Left lung (tissue), 10 donors: ENCODE data around the gene ZNF516. TPM values are rescaled to one million over a fixed set of nuclear protein-coding genes. Genes with fewer than 3 reads are reported as not detected.

Source experiments
- ATAC-seq: fragments of 200-7000 bp; cut with Tn5 transposase; one replicate; pipeline ENCODE4 v1.9.1; 2020; ENCODE audit warnings: moderate library complexity
- DNase-seq, 4 donors: peaks; one replicate each; pipeline ENCODE4 v3.0.0-alpha.2; 2013 to 2020
- H3K27ac ChIP-seq, 2 donors: fragments of 200-600 bp; sonication (generic) in 1 of 2; one replicate each; pipeline versions ENCODE4 v1.5.0 to v1.8.0; 2020 to 2021
- H3K27me3 ChIP-seq, 2 donors: fragments of 200-600 bp; sonication (generic) in 1 of 2; one replicate each; pipeline versions ENCODE4 v1.5.0 to v1.8.0; 2020 to 2021
- H3K36me3 ChIP-seq, 2 donors: fragments of 200-600 bp; sonication (generic) in 1 of 2; one replicate each; pipeline versions ENCODE4 v1.5.0 to v1.8.0; 2020 to 2021
- H3K4me1 ChIP-seq, 2 donors: fragments of 200-600 bp; one replicate each; pipeline ENCODE4 v1.8.0; 2021
- H3K4me3 ChIP-seq, 2 donors: fragments of 200-600 bp; sonication (generic) in 1 of 2; one replicate each; pipeline versions ENCODE4 v1.5.0 to v1.8.0; 2020 to 2021; ENCODE audit warnings: mild to moderate bottlenecking in 1 of 2
- H3K9me3 ChIP-seq, 2 donors: fragments of 200-600 bp; sonication (generic) in 1 of 2; one replicate each; pipeline versions ENCODE4 v1.5.0 to v1.8.0; 2020 to 2021
- CTCF ChIP-seq, 2 donors: fragments of 200-600 bp; sonication (generic) in 1 of 2; IDR thresholded peaks; one replicate each; pipeline versions ENCODE4 v1.5.0 to v1.8.0; 2021; ENCODE audit warnings: antibody characterized with exemption in 2 of 2
- intact Hi-C, 2 donors: fragments of 100-400 bp; cut with DNase I; formaldehyde crosslinking; loops; one replicate each; pipeline versions ENCODE4 v1.11.2 to v1.14.2; 2022
- polyA plus RNA-seq, 6 donors: library from polyadenylated mRNA; unstranded; fragments of 120-200 nt; gene quantifications; one replicate each; pipeline ENCODE4 v1.2.1, GENCODE V29; 2013; ENCODE audit not compliant: insufficient read length in 6 of 6
- total RNA-seq, 2 donors: library from RNA; stranded (reverse); fragmentation: NEBNext Ultra II Directional; extraction: Animal tissue kit (Norgen Biotek cat#: 25700); gene quantifications; one replicate each; pipeline ENCODE4 v1.2.1, GENCODE V29; 2021
- donor health status: DM: no; HTN: yes; CAD: no.
- donor health status: DM: no; HTN: no; CAD: no.

The ZNF516 gene
- total and polyA plus RNA-seq, 8 donors = 33.9 to 51.2 (median 46.8) TPM

- Histone ChIP-seq H3K27ac (no peak overlapping the region), H3K9me3 (no peaks in the 10 kb centered on the region), H3K4me3 (no peak overlapping the region), H3K4me1 (peaks cover 0 to 10% of the 10 kb centered on the region in 2 donors), H3K36me3 (no peaks in the 10 kb centered on the region), H3K27me3 (peaks cover 0 to 9% of the 10 kb centered on the region in 2 donors)
- peak; percentile 81 to 85 for TF ChIP-seq CTCF (IDR thresholded peaks at IDR 0.05)
- intact Hi-C loops = no loop called here
- peak in 2 of 4 donors; percentile 73 to 77 for DNase-seq
- ATAC-seq = peak; percentile 85
Observed at GRCh38 chr18:76349067-76349715, 145.9 kb downstream of the ZNF516 start.

GRCh38 chr18:76348267-76349066 is 146.6 kb downstream of the ZNF516 start:
- Histone ChIP-seq H3K4me3 (no peak overlapping the region), H3K27ac (no peak overlapping the region), H3K9me3 (no peaks in the 10 kb centered on the region), H3K27me3 (peaks cover 0 to 9% of the 10 kb centered on the region in 2 donors), H3K4me1 (peaks cover 0 to 10% of the 10 kb centered on the region in 2 donors), H3K36me3 (no peaks in the 10 kb centered on the region)
- peak in 1 of 4 donors; percentile 45 for DNase-seq
- ATAC-seq = peak; percentile 66
- no peak for TF ChIP-seq CTCF (IDR thresholded peaks at IDR 0.05)
- intact Hi-C loops = no loop called here

GRCh38 chr18:76347341-76347740 is 147.7 kb downstream of the ZNF516 start:
- H3K27ac ChIP-seq = no peak overlapping the region
- H3K9me3 ChIP-seq = no peaks in the 10 kb centered on the region
- intact Hi-C loops = no loop called here
- H3K36me3 ChIP-seq = no peaks in the 10 kb centered on the region
- no peak overlapping the region for H3K4me3 ChIP-seq
- no peak for TF ChIP-seq CTCF (IDR thresholded peaks at IDR 0.05)
- DNase-seq (no peak), ATAC-seq (no peak)
- H3K4me1 ChIP-seq = peaks cover 0 to 10% of the 10 kb centered on the region in 2 donors
- peaks cover 0 to 9% of the 10 kb centered on the region in 2 donors for H3K27me3 ChIP-seq

- Histone ChIP-seq H3K27me3 (peaks cover 0 to 9% of the 10 kb centered on the region in 2 donors), H3K27ac (no peak overlapping the region), H3K36me3 (no peaks in the 10 kb centered on the region), H3K4me3 (no peak overlapping the region), H3K9me3 (no peaks in the 10 kb centered on the region), H3K4me1 (peaks cover 0 to 10% of the 10 kb centered on the region in 2 donors)
- DNase-seq (no peak), ATAC-seq (no peak)
- no peak for TF ChIP-seq CTCF (IDR thresholded peaks at IDR 0.05)
- intact Hi-C loops = no loop called here
Observed at GRCh38 chr18:76346490-76347130, 148.4 kb downstream of the ZNF516 start.

GRCh38 chr18:76345901-76346300 is 149.1 kb downstream of the ZNF516 start:
- intact Hi-C loops = no loop called here
- no peak for TF ChIP-seq CTCF (IDR thresholded peaks at IDR 0.05)
- ATAC-seq = no peak

More at GRCh38 chr18:76345901-76346300, 149.1 kb downstream of the ZNF516 start:
- Histone ChIP-seq H3K9me3 (peaks cover 0 to 2% of the 10 kb centered on the region in 2 donors), H3K4me1 (peaks cover 0 to 10% of the 10 kb centered on the region in 2 donors), H3K27me3 (peaks cover 0 to 9% of the 10 kb centered on the region in 2 donors), H3K27ac (no peak overlapping the region), H3K4me3 (no peak overlapping the region), H3K36me3 (no peaks in the 10 kb centered on the region)
- no peak for DNase-seq
